ENCODE data around the gene CASP3.

- TF ChIP-seq CTCF (IDR thresholded peaks at IDR 0.05), result no peak
- no peak for TF ChIP-seq POLR2A (IDR thresholded peaks at IDR 0.05)
These were observed 62.0 kb downstream of the CASP3 start for GRCh38 chr4:184587221-184587620.

Measured in Peyer's patch (tissue), 4 donors.